ENCODE results near the gene ERBB3. TPM values are rescaled to one million over a fixed set of nuclear protein-coding genes. Genes with fewer than 3 reads are reported as not detected.
"Not testable (repeated sequence)": the region's sequence is repeated elsewhere in the genome, so short reads cannot be mapped to it uniquely, and the experiment has no call there.

The ERBB3 gene
- total RNA-seq, 1 donor from 2014 or later = 144 TPM

DNA sequence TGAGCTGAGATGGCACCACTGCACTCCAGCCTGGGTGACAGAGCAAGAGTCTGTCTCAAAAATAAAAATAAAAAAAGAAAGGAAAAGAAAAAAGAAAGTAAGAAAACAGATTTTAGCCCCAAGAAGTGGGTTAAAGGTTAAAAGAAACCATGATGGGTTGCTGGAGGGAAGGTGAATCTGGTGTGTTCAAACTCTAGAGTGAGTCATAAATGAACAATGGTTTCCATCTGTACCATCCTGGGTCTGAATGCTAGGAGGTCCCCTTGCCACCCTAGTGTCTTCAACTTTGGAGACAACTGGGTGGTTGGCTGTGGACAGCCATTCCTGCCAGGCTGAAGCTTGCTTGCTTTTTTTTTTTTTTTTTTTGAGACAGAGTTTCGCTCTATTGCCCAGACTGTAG lies 39.8 kb upstream of the ERBB3 start:
- no peak for DNase-seq (ENCODE audit: low read depth, low spot score)
- Mint-ChIP-seq H3K27ac (ENCODE audit: unreplicated experiment) (no peak overlapping the region), H3K27me3 (ENCODE audit: low read depth) (no peaks in the 10 kb centered on the region), H3K36me3 (ENCODE audit: low read depth) (peaks cover 21% of the 10 kb centered on the region), H3K4me3 (no peak overlapping the region), H3K9me3 (no peaks in the 10 kb centered on the region), H3K4me1 (peaks cover 39% of the 10 kb centered on the region)
- TF ChIP-seq, protein P1, sequence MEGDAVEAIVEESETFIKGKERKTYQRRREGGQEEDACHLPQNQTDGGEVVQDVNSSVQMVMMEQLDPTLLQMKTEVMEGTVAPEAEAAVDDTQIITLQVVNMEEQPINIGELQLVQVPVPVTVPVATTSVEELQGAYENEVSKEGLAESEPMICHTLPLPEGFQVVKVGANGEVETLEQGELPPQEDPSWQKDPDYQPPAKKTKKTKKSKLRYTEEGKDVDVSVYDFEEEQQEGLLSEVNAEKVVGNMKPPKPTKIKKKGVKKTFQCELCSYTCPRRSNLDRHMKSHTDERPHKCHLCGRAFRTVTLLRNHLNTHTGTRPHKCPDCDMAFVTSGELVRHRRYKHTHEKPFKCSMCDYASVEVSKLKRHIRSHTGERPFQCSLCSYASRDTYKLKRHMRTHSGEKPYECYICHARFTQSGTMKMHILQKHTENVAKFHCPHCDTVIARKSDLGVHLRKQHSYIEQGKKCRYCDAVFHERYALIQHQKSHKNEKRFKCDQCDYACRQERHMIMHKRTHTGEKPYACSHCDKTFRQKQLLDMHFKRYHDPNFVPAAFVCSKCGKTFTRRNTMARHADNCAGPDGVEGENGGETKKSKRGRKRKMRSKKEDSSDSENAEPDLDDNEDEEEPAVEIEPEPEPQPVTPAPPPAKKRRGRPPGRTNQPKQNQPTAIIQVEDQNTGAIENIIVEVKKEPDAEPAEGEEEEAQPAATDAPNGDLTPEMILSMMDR (conservative IDR thresholded peaks at IDR 0.05) = no peak

GRCh38 chr12:56040963-56041551 lies 38.9 kb upstream of the ERBB3 start:
- TF ChIP-seq, protein P1 (conservative IDR thresholded peaks at IDR 0.05) = no peak
- H3K36me3 Mint-ChIP-seq (ENCODE audit: low read depth) = peaks cover 12% of the 10 kb centered on the region
- H3K9me3 Mint-ChIP-seq = no peaks in the 10 kb centered on the region
- peak overlapping the region; percentile 96 for H3K4me3 Mint-ChIP-seq
- peaks cover 39% of the 10 kb centered on the region for H3K4me1 Mint-ChIP-seq
- no peaks in the 10 kb centered on the region for H3K27me3 Mint-ChIP-seq (ENCODE audit: low read depth)
- no peak overlapping the region for H3K27ac Mint-ChIP-seq (ENCODE audit: unreplicated experiment)
- no peak for DNase-seq (ENCODE audit: low read depth, low spot score)

DNA sequence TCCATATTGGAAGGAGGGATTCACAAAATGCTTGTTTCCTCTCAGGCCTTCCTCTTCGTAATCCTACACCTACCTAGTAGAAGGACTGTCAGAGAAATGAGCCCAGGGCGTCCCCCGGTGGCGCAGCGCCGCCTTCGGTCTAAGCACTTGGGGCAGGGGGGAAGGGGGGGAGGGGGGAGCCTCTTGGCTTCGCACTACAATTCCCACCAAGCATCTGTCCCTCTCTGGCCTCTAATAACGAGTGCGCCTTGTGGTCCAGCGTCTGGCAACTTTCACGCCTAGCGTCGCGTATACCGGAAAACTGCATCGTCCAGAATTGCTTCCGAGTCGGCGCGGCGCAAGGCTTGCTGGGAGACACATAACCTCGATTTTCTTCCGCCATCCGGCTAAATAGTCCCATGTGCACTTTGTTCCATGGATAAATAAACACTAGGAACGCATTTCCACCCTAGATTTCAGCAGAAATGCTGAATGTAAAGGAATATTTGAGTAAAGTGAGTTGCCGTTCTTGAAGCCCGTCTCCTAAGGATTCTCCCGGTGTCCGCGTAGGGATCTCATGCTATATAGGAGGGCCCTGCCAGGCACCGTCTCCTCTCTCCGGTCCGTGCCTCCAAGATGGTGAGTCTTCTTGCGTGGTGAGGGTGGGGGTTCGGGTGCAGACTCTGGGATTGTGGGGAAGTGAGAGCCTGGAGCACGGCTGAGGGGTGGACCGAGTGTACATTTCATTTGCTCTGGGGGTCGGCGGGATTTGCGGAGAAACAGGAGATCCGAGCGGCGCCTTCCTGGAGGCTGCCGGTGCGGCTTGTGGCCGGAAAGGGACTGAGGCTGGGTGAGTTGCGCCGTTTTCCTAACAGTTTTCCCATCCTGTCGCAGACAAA lies 38.2 kb upstream of the ERBB3 start, which contains the start of gene RPS26:
Gene RPS26 (plus strand): TSS at position 367 of the 878 bp plus-strand sequence. CDS start 249 bp downstream, at position 616.
- H3K4me3 Mint-ChIP-seq = peak within 1 kb of the TSS; percentile 96
- H3K36me3 Mint-ChIP-seq (ENCODE audit: low read depth) = peaks cover 12% of the 10 kb centered on the region
- H3K9me3 Mint-ChIP-seq = no peaks in the 10 kb centered on the region
- H3K4me1 Mint-ChIP-seq = peaks cover 39% of the 10 kb centered on the region
- TF ChIP-seq, protein P1 (conservative IDR thresholded peaks at IDR 0.05) = peak; percentile 63
- H3K27ac Mint-ChIP-seq (ENCODE audit: unreplicated experiment) = peak within 1 kb of the TSS; percentile 99
- H3K27me3 Mint-ChIP-seq (ENCODE audit: low read depth) = no peaks in the 10 kb centered on the region
- DNase-seq (ENCODE audit: low read depth, low spot score) = peak; percentile 85

GRCh38 chr12:56042430-56042813 lies 37.5 kb upstream of the ERBB3 start:
- H3K4me1 Mint-ChIP-seq = peaks cover 42% of the 10 kb centered on the region
- H3K27ac Mint-ChIP-seq (ENCODE audit: unreplicated experiment) = peak overlapping the region; percentile 99
- not testable (repeated sequence) for H3K27me3 Mint-ChIP-seq (ENCODE audit: low read depth); DNase-seq (ENCODE audit: low read depth, low spot score); H3K9me3 Mint-ChIP-seq
- peaks cover 12% of the 10 kb centered on the region for H3K36me3 Mint-ChIP-seq (ENCODE audit: low read depth)
- H3K4me3 Mint-ChIP-seq = peak overlapping the region; percentile 96

DNA sequence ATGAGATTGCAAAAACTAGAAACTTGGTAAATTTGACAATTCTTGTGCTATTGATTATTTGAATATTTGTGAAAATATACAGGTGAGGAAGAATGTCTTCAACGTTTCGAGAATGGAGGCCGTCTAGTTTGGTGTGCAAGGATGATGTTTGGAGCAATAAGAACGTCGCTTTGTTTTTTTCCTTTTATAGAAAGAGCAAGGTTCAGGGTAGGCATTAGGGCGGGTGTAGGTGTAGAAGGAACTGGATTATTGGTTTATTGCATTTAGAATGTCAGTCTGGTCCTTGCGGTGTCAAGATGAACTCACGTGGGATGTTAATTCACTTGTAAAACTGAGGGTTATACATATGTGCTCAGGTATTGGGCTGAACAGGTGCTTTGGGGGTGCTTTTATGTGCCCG lies 37.1 kb upstream of the ERBB3 start:
- TF ChIP-seq, protein P1 (conservative IDR thresholded peaks at IDR 0.05) = no peak
- DNase-seq (ENCODE audit: low read depth, low spot score) = no peak
- H3K4me3 Mint-ChIP-seq = peak overlapping the region; percentile 96
- peak overlapping the region; percentile 99 for H3K27ac Mint-ChIP-seq (ENCODE audit: unreplicated experiment)
- peaks cover 38% of the 10 kb centered on the region for H3K4me1 Mint-ChIP-seq
- no peaks in the 10 kb centered on the region for H3K9me3 Mint-ChIP-seq
- no peaks in the 10 kb centered on the region for H3K27me3 Mint-ChIP-seq (ENCODE audit: low read depth)
- peaks cover 12% of the 10 kb centered on the region for H3K36me3 Mint-ChIP-seq (ENCODE audit: low read depth)
